GM19043 (cell line): ENCODE data around the gene SH3GLB2.

Experiments used
- ATAC-seq: cut with Tn5 transposase; IDR thresholded peaks from one replicate; pipeline ENCODE4 v1.9.1; 2021; ENCODE audit warnings: low read depth; ENCODE audit not compliant: unreplicated experiment

Gene SH3GLB2

DNA sequence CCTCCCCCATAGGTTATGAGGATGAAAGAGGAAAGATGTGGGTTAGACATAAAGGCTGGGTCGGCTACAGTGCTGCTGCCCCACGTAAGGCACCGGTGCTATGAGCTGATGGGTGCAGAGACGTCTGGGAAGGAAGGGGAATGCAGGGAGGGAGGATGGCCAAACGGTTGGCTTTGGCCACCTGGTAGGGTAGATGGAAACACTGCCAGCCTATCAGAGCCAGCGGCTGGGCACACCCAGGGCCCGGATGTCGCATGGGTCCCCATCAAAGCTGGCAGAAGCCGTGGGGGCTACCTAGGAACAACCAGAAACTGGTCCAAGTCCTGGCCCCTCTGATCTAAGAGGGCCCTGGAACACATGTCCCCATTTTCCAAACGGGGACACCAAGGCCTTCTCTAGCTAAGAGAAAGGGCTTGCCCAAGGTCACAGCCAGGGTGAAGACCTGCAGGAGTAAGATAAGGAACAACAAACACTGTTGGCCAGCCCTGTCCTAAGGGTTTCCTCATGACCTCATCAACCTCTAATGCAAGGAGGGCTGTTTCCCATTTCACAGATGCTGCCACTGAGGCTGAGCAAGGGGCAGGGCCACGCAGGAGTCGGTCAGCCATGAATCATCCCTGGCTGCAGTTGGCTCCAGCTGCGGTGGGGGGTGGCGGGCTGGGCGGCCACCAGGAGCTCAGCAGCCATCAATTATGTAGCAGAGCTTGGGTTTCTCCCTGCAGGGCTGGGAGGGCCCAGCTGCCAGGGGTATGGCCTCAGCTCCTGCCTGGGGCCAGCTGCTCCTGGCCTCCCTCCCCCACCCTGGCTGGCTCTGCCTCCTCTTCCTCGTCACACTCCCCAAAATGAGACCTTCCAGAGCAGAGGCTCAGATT lies 4.9 kb downstream of the SH3GLB2 start:
- no peak for ATAC-seq

DNA sequence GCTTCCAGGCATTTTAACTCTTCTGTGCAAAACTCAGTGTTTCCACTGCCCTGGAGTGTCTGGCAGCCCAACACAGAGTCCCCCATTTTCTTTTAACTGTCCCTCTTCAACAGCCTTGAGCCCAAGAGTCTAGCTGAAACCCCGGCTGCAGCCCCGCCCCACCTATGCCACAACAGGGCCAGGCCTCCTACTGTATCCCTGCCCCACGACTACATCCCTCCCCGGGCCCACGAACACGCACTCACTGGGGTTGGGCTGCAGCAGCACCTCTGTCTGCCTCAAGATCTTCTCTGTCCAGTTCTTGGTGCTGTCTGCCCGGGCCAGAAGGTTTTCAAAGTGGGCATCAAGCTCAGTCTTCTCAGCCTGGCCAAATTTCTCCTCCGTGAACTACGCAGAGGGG lies 6.1 kb downstream of the SH3GLB2 start:
- no peak for ATAC-seq

DNA sequence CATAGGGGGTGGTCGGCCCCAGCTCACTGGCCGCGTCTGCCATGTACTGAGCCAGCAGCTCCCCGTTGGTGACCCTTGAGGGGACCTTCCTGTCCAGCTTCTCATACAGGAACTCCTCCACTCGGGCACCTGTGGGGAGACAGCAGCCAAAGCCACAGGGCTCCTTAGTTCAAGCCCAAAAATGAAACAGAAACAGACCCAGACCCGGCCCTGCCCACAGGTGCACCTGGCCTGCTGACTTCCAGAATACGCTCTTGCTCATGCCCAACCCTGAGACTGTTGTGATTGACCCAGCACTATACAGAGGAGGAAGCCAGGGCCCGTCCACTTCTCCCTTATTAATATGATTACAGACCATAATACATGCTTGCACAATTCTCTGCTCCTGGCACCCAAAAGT lies 7.0 kb downstream of the SH3GLB2 start:
- no peak for ATAC-seq

DNA sequence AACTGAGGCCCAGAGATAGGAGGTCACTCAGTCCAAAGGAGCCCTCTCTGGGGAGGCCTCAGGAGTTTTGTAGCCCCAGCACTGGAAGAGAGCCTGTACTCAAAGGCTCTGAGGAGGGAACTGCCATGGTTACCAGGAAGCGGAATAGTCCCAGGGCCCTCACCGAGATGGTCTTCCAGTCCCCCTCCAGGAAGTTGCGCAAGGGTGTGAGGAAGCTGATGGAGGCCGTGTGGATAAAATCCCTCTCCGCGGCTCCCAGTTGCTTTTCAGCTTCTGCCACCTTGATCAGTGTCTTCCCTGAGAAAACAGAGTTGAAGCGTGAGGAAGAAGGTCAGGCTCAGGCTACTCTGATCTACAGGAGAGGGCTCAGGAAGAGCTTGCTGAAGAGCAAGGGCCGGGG lies 13.5 kb downstream of the SH3GLB2 start:
- no peak for ATAC-seq

DNA sequence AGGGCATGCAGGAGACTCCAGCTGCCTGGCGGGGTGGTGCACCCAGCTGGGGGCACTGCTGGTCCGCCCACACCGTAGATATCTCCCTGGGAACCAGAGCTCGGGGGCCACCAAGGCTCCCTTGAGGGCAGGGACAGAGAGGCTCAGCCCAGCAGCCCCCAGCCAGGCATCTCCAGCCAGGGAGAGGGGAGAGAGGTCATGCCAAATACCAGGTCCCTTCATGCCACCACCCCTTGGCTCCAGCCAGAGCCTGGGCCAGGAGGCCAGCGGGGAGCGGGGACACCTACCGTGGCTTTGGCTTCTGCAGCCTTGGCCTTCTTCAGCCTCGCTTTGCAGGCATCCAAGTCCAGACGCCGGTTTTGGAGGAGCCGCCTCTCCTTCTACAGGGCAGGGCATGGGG lies 14.0 kb downstream of the SH3GLB2 start:
- ATAC-seq: no peak

DNA sequence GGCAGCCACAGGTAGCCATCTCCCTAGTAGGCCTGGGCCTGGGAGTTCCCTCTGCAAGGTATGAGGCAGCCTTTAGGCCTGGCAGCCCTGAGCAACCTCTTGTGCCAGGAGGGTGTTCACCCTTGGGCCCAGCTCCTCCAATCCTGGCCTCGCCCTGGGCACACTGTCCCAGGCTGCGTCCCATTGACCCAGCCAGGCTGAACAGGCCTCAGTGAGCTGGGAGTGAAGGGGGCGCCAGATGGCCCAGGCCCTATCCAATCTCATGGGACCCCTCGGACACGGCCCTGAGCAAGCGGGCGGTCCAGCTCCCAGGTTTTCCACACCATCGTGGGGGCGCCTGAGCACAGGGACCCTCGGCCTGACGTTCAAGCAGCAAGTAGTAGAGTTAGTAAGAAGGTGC lies 14.5 kb downstream of the SH3GLB2 start:
- no peak for ATAC-seq

DNA sequence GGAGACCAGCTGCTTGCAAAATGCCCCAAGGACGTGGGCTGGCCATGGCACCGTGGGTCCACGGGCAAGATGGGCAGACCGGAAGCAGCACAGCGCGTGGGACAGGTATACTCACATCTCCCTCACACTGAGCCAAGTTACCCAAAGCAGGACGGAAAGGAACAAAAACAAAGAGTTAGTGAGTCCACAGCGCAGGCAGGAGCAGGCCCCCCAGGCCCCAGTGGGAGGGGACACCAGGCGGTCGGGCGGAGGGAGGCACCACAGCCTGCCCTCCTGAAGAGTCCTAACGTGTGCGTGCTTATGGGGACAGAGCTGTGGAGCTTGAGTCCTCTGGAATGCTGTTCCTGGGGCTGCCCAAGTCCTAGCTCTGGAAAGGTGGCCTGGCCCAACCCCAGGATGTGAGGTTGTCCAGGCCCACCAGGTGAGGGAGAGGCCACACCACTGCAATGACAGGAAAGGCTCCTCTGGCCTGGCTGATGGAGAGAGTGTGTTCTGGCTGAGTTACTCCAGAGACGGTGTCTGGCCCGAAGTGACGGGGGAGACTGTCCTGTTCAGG lies 15.2 kb downstream of the SH3GLB2 start:
- ATAC-seq: no peak

DNA sequence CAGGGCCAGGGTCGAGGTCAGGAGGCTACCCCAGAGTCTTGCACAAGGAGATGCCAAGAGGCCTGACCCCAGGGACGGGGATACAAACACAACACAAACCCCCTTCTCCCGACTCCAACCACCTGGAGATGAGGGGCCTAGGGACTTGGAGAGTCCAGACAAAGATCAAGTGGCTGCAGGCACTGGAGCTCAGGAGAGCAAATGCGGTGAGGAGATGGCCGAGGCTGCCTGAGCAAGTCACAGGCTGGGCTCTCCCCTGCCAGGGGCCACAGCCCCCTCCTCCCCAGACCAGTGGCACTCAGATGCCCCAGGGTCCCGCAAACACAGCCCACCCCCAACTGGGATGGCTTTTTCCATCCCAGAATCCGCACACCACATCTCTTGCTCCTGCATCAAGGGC lies 15.8 kb downstream of the SH3GLB2 start:
- no peak for ATAC-seq

DNA sequence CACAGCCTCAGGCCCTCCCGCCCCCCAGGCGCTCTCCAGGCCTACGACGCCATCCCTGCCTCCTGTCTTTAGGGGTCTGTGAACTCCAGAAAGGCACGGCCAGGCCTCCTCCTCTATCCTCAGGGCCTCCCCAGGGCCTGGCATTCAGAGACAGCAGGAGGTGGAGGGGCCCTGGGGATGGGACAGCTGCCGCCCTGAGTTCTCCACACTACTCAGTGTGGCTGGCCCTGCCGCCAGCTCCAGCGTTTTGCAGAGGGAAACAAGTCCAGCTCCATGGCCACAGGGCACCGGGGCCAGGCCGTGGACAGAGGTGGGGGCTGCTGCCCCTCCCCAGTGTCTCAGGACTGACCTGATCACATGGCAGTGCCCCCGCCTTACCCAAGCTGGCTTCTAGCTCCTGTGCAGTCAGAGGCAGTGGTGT lies 16.4 kb downstream of the SH3GLB2 start:
- no peak for ATAC-seq

DNA sequence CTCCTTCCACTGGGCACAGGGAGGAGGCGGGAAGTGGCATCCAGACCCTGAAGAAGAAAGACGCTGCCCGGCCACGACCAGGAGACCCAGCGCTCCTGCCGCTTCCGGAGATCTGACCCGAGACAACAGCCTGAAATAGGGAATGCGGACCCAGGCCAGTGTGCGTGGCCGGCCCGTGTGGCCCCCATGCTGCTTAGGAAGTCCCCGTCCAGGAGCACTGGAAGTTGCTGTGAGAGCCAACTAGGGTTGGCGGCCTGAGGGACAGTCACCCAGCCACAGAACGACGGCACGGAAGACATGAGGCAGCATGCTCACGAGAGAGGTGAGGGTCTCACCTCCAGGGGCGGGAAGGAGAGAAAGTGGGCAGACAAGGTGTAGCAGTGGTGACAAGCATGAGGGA lies 17.0 kb downstream of the SH3GLB2 start:
- ATAC-seq: no peak

DNA sequence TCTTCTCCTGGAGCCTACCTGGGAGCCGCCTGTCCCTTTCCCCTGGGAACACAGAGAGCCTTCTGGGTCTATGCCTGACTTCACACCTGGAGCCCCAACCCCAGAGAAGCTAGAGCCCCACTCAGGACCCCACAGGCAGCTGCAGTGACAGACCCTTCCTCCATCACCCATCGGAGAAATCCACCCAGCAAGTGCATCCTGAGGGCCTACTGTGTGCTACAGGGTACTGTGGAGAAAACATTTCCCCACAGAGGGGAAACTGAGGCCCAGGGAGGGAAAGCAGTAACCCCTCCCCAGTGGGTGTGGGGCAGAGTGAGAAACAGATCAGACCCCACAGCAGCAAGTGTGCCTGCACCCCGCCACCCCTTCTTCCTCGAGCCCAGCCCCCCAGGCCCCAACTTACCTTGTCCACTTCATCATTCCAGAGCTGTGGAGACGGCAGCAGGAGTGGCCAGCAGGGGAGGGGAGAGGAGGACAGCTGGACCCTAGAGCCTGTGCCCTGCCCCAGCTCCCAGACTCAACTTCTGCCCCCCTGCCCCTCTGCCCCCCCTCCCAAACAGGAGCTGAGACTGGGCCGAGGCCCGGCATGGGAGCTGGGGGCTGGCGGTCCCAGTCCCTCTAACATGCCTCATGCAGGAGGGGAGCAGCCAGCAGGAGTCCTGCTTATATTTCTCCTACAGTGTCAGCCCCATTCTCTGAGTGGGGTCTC lies 17.7 kb downstream of the SH3GLB2 start:
- ATAC-seq: no peak

DNA sequence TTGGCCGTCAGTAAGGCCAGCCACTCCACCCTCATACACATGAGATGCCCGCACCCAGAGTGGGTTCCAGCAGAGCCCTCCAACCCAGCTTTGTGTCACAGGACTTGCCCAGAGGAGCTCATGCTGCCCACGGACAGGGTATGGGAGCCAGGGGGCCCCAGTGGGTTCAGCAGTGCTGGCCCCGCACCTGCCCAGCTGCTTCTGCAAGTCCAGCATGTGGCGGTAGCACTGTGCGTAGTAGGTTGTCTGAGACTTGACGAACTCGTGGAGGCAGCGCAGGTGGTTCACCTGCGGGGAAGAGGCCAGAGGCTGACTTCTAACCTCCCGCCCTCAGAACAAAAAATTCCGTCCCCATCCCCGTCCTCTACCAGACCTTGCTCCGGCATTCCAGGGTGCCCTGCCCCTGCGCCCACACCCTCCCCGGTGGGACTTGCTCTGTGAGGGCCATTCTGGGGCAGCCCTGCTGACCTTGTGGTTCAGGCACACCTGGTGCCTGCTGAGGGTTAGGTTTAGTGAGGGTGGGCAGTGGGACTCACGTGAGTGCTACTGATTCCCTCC lies 18.5 kb downstream of the SH3GLB2 start:
- ATAC-seq: no peak

DNA sequence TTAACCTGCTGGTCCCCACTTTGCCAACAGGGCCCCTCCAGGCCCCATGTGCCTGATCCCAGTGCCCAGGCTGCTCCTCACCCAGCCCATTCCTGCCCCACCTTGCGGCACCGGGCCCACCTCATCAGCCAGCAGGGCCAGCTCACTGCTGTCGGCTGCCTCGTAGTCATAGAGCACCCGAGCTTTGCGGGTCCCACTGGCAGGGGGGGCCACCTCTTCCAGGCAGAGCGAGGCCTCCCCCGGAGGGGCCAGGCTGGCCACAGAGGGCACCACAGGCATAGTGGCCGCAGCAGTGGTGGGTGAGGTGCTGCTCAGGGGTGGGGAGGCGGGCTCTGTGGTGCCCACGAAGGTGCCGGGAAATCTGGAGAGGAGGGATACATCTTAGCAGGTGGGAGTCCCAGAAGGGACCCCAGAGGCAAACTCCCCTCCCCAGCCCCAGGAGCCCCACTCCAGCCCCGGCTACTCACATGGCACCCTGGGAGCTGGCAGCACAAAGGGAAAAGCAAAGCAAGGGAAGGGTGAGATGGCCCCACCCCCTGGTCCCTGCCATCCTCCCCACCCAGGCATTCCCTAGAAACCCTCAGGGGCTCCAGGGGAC lies 19.0 kb downstream of the SH3GLB2 start:
- no peak for ATAC-seq

DNA sequence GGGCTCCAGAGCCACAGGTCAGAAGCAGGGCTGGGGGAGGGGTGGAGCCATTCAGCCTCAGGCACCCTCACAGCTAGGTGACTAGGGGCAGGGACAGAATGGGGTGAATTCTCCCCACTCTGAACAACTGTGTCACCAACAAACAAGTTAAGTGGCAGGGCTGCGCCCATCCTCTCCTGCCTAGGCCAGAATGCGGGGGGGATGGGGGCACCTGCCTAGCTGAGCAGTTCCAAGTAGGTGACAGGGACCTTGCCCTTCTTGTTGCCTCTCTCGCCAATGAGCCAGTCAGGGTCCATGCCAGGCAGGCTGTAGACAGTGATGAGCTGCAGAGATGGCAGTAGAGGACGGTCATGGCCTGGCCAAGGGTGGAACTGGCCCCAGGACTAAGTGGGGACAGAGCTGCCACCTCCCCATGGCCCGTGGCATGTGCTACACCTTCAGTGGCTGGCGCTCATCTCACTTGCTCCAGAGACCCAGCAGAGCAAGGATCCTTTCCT lies 19.6 kb downstream of the SH3GLB2 start:
- no peak for ATAC-seq

DNA sequence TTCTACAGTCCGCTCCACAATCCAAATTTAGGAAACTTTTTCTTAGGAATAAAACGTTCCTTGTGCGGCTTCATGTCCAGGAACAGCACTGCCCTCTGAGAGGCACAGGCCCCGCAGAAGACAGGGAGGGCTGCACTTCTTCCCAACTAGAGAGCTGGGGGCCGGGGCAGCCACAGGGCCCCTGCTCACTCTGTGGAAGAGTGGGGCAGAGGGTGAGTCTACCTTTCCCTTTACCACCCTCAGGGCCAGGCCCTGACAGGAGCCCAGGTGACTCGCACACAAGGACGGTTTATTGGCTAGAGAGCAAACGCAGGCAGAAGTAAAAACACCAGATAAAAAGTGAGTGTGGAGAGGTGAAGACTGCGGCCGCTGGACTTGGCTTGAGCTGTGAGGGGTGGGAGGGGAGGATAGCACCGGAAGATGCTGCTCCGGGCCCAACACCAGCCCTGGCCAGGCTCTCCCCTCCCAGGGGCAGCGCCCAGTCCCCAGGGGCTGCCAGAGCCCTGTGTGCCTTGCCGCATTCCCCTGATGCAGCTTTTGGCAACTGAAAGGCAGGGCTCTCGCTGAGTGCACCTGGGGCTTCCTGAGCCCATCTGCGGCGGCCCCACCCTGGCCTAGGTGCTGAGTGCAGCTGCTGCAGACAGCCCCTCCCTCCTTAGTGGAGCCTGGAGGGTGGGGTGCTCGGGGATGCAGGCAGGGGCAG lies 20.2 kb downstream of the SH3GLB2 start:
- ATAC-seq: no peak

DNA sequence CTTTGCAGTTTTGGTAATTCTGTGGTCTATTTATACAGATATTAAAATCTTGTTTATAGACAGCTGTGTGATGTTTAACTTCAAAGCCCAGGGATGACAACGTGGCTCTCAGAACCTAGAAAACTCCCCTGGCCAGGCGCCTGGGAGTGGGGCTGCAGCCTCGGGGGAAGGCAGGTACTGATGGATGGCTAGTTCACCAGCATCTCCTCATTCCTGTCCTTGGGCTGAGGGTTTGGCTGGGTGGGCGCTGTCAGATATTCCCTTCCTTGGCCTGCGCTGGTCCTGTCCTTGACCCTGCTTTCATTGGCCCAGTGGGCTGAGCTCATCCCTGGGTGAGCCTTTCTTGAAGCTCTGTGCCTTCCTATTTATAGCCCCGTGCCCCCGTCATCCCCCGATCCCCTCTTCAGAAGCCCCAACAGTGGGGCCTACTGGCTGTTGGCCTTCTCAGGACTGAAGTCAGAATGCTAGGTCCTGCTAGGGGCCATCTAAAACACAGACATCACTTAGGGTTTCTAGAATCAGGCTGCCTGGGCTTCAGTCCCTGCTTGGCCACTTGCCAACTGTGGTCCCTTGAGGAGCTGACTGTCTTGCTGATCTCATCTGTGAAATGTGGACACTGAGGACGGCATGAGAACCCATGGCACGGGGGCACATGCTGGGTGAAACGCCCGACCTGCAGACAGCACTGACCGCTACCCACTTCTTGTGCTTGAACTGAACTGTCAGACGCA lies 20.9 kb downstream of the SH3GLB2 start:
- no peak for ATAC-seq

DNA sequence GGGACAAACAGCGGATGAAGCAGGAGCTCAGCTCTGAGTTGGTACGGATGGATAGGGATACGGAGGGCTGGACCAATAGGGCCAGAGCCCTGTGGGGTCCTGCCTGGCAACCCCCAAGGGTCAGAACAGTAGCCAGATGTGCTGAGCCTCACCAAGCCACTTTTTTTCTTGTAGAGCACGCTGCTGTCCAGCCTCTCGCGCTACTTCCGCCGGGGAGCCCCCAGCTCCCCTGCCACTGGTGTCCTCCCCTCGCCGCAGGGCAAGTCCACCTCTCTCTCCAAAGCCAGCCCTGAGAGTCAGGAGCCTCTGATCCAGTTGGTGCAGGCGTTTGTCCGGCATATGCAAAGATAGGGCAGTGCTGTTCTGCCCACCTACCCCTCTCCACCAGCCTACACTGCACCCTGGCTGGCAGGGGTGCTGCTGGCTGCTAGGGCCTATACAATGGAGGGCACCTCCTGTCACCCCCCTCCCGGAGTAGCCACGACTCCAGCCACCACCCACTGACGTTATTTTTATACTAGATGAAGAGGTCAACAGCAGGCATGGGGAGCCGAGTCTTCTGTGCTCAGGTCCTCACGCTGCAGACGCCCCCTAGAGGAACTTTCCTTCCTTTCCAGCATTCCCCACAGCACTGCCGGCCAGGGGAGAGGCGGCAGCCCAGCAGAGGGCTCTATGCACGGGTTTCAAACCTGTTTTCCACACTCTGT lies 21.6 kb downstream of the SH3GLB2 start:
- no peak for ATAC-seq

DNA sequence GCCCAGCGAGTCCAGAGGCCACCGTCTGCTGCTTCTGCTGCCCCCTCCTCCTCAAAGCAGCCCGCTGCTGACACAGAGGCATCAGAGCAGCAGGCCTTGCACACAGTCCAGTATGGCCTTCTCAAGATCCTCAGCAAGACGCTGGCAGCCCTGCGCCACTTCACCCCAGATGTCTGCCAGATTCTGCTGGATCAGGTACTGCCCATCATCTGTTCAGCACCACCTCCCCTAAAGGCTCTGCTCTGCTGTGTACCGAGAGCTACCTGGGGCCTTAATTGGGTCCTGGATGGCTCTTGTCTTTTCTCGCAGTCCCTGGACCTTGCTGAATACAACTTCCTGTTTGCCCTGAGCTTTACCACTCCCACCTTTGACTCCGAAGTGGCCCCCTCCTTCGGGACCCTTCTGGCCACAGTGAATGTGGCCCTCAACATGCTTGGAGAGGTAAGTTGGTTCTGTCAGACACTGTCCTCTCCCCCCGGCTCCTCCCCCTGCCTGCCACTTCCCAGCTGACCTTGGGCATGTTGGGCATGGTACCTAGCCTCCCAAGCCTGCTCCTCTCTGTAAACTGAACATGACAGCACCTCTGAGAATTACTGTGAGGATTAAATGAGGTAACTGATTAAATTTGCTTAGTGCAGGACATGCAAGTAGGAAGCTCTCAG lies 22.7 kb downstream of the SH3GLB2 start:
- no peak for ATAC-seq
